Measurements from ENCODE around the gene CUL3.

Gene CUL3

GRCh38 chr2:224426656-224427055, 158.5 kb downstream of the CUL3 start:
- DNase-seq (ENCODE audit: low read depth), result no peak

- no peak for DNase-seq (ENCODE audit: low read depth)
Observed at GRCh38 chr2:224421065-224421464, 164.1 kb downstream of the CUL3 start.
